ENCODE results near the gene KCNH8. TPM values are rescaled to one million over a fixed set of nuclear protein-coding genes. Genes with fewer than 3 reads are reported as not detected.

KCNH8 gene
- polyA plus RNA-seq, 3 donors, result 0.03 TPM; not detected in 2

- no peak for TF ChIP-seq CTCF (IDR thresholded peaks at IDR 0.05)
- Mint-ChIP-seq H3K9me3 (peaks cover 0 to 10% (median 5%) of the 10 kb centered on the region in 7 donors), H3K36me3 (no peaks in the 10 kb centered on the region), H3K27me3 (ENCODE audit: low read depth in 3 of 3) (no peaks in the 10 kb centered on the region), H3K27ac (no peak overlapping the region), H3K4me1 (peaks cover 3% of the 10 kb centered on the region), H3K4me3 (no peak overlapping the region)
- no peak for DNase-seq
- intact Hi-C loops (cut with micrococcal nuclease), result no loop called here
- Histone ChIP-seq H3K27ac (ENCODE audit: low read depth in 1 of 2, low read length in 2 of 2) (no peak overlapping the region), H3K79me2 (ENCODE audit: insufficient read depth, low read length) (no peaks in the 10 kb centered on the region), H2AFZ (ENCODE audit: insufficient read depth, low read depth, low read length, poor library complexity, severe bottlenecking) (no peak overlapping the region), H4K20me1 (ENCODE audit: insufficient read depth, low read length) (no peaks in the 10 kb centered on the region), H3K27me3 (ENCODE audit: control insufficient read depth in 2 of 2, insufficient read depth in 2 of 2, low read length in 2 of 2) (no peaks in the 10 kb centered on the region), H3K4me1 (ENCODE audit: control insufficient read depth in 1 of 2, insufficient read depth in 2 of 2, low read length in 2 of 2) (no peaks in the 10 kb centered on the region), H3K9me3 (replicated peaks in 1 of 2; ENCODE audit: control insufficient read depth in 1 of 2, insufficient read depth in 1 of 2, low read length in 2 of 2) (peaks cover 0 to 6% of the 10 kb centered on the region in 2 donors), H3K36me3 (replicated peaks in 1 of 2; ENCODE audit: control insufficient read depth in 1 of 2, insufficient read depth in 2 of 2, low read length in 2 of 2) (no peaks in the 10 kb centered on the region), H3K9ac (ENCODE audit: insufficient read depth, low read length, poor library complexity, severe bottlenecking) (no peak overlapping the region), H3K4me3 (replicated peaks in 1 of 3; ENCODE audit: low read depth in 2 of 3, low read length in 3 of 3) (no peak overlapping the region), H3K4me2 (replicated peaks; ENCODE audit: extremely low read depth, low read length, poor library complexity, severe bottlenecking) (no peak overlapping the region)
- WGBS (ENCODE audit: insufficient coverage), result 100% methylated on average over 2 of the region's 2 CpGs
Measured at GRCh38 chr3:19248143-19248542, 99.8 kb downstream of the KCNH8 start.

- Mint-ChIP-seq H3K4me3 (no peak overlapping the region), H3K27me3 (ENCODE audit: low read depth in 3 of 3) (no peaks in the 10 kb centered on the region), H3K27ac (no peak overlapping the region), H3K9me3 (peaks cover 0 to 10% (median 5%) of the 10 kb centered on the region in 7 donors), H3K36me3 (no peaks in the 10 kb centered on the region), H3K4me1 (peaks cover 5% of the 10 kb centered on the region)
- no CpG with 5 or more reads among the region's 1 CpG for WGBS (ENCODE audit: insufficient coverage)
- no peak for TF ChIP-seq CTCF (IDR thresholded peaks at IDR 0.05)
- Histone ChIP-seq H2AFZ (ENCODE audit: insufficient read depth, low read depth, low read length, poor library complexity, severe bottlenecking) (no peak overlapping the region), H3K4me2 (replicated peaks; ENCODE audit: extremely low read depth, low read length, poor library complexity, severe bottlenecking) (no peak overlapping the region), H3K9ac (ENCODE audit: insufficient read depth, low read length, poor library complexity, severe bottlenecking) (no peak overlapping the region), H3K9me3 (replicated peaks in 1 of 2; ENCODE audit: control insufficient read depth in 1 of 2, insufficient read depth in 1 of 2, low read length in 2 of 2) (peaks cover 0 to 6% of the 10 kb centered on the region in 2 donors), H4K20me1 (ENCODE audit: insufficient read depth, low read length) (no peaks in the 10 kb centered on the region), H3K36me3 (replicated peaks in 1 of 2; ENCODE audit: control insufficient read depth in 1 of 2, insufficient read depth in 2 of 2, low read length in 2 of 2) (no peaks in the 10 kb centered on the region), H3K4me3 (replicated peaks in 1 of 3; ENCODE audit: low read depth in 2 of 3, low read length in 3 of 3) (no peak overlapping the region), H3K27ac (ENCODE audit: low read depth in 1 of 2, low read length in 2 of 2) (no peak overlapping the region), H3K4me1 (ENCODE audit: control insufficient read depth in 1 of 2, insufficient read depth in 2 of 2, low read length in 2 of 2) (no peaks in the 10 kb centered on the region), H3K79me2 (ENCODE audit: insufficient read depth, low read length) (no peaks in the 10 kb centered on the region), H3K27me3 (ENCODE audit: control insufficient read depth in 2 of 2, insufficient read depth in 2 of 2, low read length in 2 of 2) (no peaks in the 10 kb centered on the region)
- intact Hi-C loops (cut with micrococcal nuclease), result no loop called here
- no peak for DNase-seq
Measured at GRCh38 chr3:19248767-19249166, 100.5 kb downstream of the KCNH8 start.
